OCI-LY1 (cell line): ENCODE data around the gene PRAC1.

Experiments used
- EZH2 ChIP-seq: fragments of 200-600 bp; sonication (generic), shearing (Covaris generic); IDR thresholded peaks from 2 replicates; pipeline ENCODE4 v1.8.0; 2017; ENCODE audit warnings: borderline replicate concordance, mixed run types, mild to moderate bottlenecking, antibody characterized with exemption, low read length, moderate library complexity, mixed read lengths
- TF ChIP-seq, protein P1 (sequence below): fragments of 200-600 bp; sonication (generic), shearing (Covaris generic); IDR thresholded peaks from 2 replicates; pipeline ENCODE4 v1.5.1; 2017; ENCODE audit warnings: mild to moderate bottlenecking, antibody characterized with exemption, low read length, moderate library complexity, mixed read lengths

DNA sequence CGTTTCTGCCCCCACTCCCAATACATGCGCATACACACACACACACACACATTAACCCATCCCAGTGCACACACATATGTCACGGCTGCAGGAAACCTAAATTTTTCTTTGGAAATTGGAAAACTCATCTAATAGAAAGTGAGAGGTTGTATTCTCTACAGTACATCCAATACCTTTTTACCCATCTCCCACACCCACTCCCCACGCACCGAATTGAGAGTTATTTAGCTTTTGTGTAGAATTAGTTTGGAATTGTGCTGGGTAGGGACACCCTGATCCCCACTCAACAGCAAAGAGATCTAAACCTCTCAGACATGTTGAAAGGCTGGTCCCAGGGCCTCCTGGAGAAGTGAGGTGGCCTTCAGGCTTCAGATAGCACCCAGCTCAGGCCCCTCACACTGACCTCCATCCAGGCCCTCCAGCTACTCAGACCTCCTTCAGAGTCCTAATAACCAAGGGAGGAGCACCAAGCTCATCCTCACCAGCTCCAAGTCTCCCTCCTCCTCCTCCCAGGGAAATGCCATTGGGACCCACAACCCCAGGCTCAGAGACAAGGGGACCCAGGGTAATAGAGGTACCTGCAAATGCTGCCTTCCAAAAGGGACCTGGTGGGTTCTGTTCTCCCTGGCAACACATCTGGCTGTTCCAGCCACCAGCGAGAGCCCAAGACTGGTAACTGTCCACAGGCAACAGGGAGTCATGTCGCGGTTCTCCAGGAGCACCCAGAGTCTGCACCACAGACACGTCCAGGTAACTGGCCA lies 5.3 kb upstream of the PRAC1 start:
- TF ChIP-seq, protein P1, sequence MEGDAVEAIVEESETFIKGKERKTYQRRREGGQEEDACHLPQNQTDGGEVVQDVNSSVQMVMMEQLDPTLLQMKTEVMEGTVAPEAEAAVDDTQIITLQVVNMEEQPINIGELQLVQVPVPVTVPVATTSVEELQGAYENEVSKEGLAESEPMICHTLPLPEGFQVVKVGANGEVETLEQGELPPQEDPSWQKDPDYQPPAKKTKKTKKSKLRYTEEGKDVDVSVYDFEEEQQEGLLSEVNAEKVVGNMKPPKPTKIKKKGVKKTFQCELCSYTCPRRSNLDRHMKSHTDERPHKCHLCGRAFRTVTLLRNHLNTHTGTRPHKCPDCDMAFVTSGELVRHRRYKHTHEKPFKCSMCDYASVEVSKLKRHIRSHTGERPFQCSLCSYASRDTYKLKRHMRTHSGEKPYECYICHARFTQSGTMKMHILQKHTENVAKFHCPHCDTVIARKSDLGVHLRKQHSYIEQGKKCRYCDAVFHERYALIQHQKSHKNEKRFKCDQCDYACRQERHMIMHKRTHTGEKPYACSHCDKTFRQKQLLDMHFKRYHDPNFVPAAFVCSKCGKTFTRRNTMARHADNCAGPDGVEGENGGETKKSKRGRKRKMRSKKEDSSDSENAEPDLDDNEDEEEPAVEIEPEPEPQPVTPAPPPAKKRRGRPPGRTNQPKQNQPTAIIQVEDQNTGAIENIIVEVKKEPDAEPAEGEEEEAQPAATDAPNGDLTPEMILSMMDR = no peak
- TF ChIP-seq EZH2 = no peak
